K562 (cell line): Measurements from ENCODE around the gene GRIK1. TPM values are rescaled to one million over a fixed set of nuclear protein-coding genes. Genes with fewer than 3 reads are reported as not detected.

ENCODE experiments used
- ARID1B ChIP-seq: fragments of 450-650 bp; IDR thresholded peaks from 2 replicates; pipeline ENCODE4 v1.6.1; 2016; ENCODE audit warnings: antibody characterized with exemption, mild to moderate bottlenecking, inconsistent platforms
- BMI1 ChIP-seq: fragments of 150-350 bp; IDR thresholded peaks from 2 replicates; pipeline ENCODE4 v1.6.1; 2014; ENCODE audit warnings: low read length
- CBFA2T2 ChIP-seq: fragments of 450-650 bp; conservative IDR thresholded peaks from 2 replicates; pipeline ENCODE4 v1.6.1; 2017; ENCODE audit warnings: mild to moderate bottlenecking
- DPF2 ChIP-seq: fragments of 450-650 bp; IDR thresholded peaks from 2 replicates; pipeline ENCODE4 v1.6.1; 2016
- FOXJ2 ChIP-seq: fragments of 200-800 bp; sonication (Bioruptor generic); IDR thresholded peaks from 2 replicates; pipeline ENCODE4 v1.6.1; 2016; ENCODE audit warnings: missing genetic modification characterization, missing compliant biosample characterization
- MAFK ChIP-seq: IDR thresholded peaks from 2 replicates; pipeline ENCODE4 v1.6.1; 2011; ENCODE audit warnings: low read length, improper control_type of control experiment
- MYC ChIP-seq, 2 experiments: fragments of 250-450 bp in 1 of 2; sonication (Bioruptor Pico) in 1 of 2; IDR thresholded peaks; 2 replicates each; pipeline versions ENCODE4 v1.5.1 to v1.6.1; 2012 to 2021; ENCODE audit warnings: low read depth in 2 of 2, borderline replicate concordance in 1 of 2, improper control_type of control experiment in 1 of 2, low read length in 1 of 2, mild to moderate bottlenecking in 1 of 2, moderate library complexity in 1 of 2
- PHTF2 ChIP-seq: fragments of 250-450 bp; sonication (Bioruptor Pico); IDR thresholded peaks from 2 replicates; pipeline ENCODE4 v1.5.0; 2021; ENCODE audit warnings: mild to moderate bottlenecking
- POLR2AphosphoS2 ChIP-seq: IDR thresholded peaks from 2 replicates; pipeline ENCODE4 v1.6.1; 2012; ENCODE audit warnings: low read length, improper control_type of control experiment
- RBM15 ChIP-seq: fragments of 200-400 bp; formaldehyde crosslinking; IDR thresholded peaks from 2 replicates; pipeline ENCODE4 v1.6.1; 2018; ENCODE audit warnings: mild to moderate bottlenecking, low read length, moderate library complexity; ENCODE audit not compliant: insufficient read depth
- SMAD4 ChIP-seq: fragments of 250-450 bp; sonication (Bioruptor Pico); conservative IDR thresholded peaks from 2 replicates; pipeline ENCODE4 v1.8.0; 2021; ENCODE audit warnings: inconsistent platforms, mild to moderate bottlenecking, moderate library complexity
- SRF ChIP-seq, 2 experiments: fragments of 250-450, 450-650 bp in 1 of 2; sonication (Bioruptor Pico) in 1 of 2; sonication (generic) in 1 of 2; formaldehyde crosslinking; IDR thresholded peaks; 2 replicates each; pipeline versions ENCODE4 v1.5.0 to v1.5.1; 2020 to 2022; ENCODE audit warnings: mild to moderate bottlenecking in 1 of 2, missing genetic modification reagents in 1 of 2
- TCF7L2 ChIP-seq: fragments of 150-350 bp; IDR thresholded peaks from 2 replicates; pipeline ENCODE4 v1.6.1; 2016; ENCODE audit warnings: low read depth, mild to moderate bottlenecking, low read length, moderate library complexity
- ZNF79 ChIP-seq: fragments of 250-450 bp; sonication (Bioruptor Pico); IDR thresholded peaks from 2 replicates; pipeline ENCODE4 v1.4.0; 2020; ENCODE audit warnings: low read depth, mild to moderate bottlenecking, moderate library complexity
- polyA plus RNA-seq, 8 experiments: library from polyadenylated mRNA; depleted of rRNA in 4 of 8; stranded (reverse) in 5 of 8; unstranded in 3 of 8; fragments of >200 nt; fragmentation: Nextera tagmentation in 2 of 8; fragmentation: Illumina TruSeq in 1 of 8; extraction: Ambion mirVana in 2 of 8; extraction: Trizol in 1 of 8; gene quantifications; 2 replicates each; pipeline versions ENCODE4 v1.2.1 to v1.2.3, GENCODE V29; 2011 to 2014; ENCODE audit warnings: inconsistent platforms in 1 of 8, missing spikeins in 1 of 8
- total RNA-seq, 7 experiments: library from RNA; depleted of rRNA in 6 of 7; stranded (reverse); fragments of >200 nt in 6 of 7; fragmentation: Illumina TruSeq in 2 of 7; extraction: Trizol in 2 of 7; gene quantifications; 2 replicates each; pipeline versions ENCODE4 v1.2.1 to v1.2.3, GENCODE V29; 2011 to 2021; ENCODE audit warnings: low replicate concordance in 1 of 7
- TF ChIP-seq, protein P1 (sequence below): fragments of 450-650 bp; IDR thresholded peaks from 2 replicates; pipeline ENCODE4 v1.6.1; 2016
- TF ChIP-seq, protein P2 (sequence below): sonication (generic); formaldehyde crosslinking; IDR thresholded peaks from 2 replicates; pipeline ENCODE4 v1.8.1; 2023; ENCODE audit warnings: mild to moderate bottlenecking, missing genetic modification reagents
- TF ChIP-seq, protein P3 (sequence below), 2 experiments: fragments of 150-350 bp in 1 of 2; IDR thresholded peaks; 2 replicates each; pipeline ENCODE4 v1.6.1; 2012 to 2016; ENCODE audit warnings: low read depth in 2 of 2, low read length in 2 of 2, mild to moderate bottlenecking in 1 of 2, moderate library complexity in 1 of 2
- TF ChIP-seq, protein P4 (sequence below): sonication (generic); formaldehyde crosslinking; IDR thresholded peaks from 2 replicates; pipeline ENCODE4 v1.9.0; 2022; ENCODE audit warnings: mild to moderate bottlenecking, missing genetic modification reagents

The GRIK1 gene
- total and polyA plus RNA-seq, 9 of the 15 experiments (the other 6 are each of a cell fraction or from before 2014, with no cell fraction given): 0.17 to 2.8 (median 0.53) TPM

DNA sequence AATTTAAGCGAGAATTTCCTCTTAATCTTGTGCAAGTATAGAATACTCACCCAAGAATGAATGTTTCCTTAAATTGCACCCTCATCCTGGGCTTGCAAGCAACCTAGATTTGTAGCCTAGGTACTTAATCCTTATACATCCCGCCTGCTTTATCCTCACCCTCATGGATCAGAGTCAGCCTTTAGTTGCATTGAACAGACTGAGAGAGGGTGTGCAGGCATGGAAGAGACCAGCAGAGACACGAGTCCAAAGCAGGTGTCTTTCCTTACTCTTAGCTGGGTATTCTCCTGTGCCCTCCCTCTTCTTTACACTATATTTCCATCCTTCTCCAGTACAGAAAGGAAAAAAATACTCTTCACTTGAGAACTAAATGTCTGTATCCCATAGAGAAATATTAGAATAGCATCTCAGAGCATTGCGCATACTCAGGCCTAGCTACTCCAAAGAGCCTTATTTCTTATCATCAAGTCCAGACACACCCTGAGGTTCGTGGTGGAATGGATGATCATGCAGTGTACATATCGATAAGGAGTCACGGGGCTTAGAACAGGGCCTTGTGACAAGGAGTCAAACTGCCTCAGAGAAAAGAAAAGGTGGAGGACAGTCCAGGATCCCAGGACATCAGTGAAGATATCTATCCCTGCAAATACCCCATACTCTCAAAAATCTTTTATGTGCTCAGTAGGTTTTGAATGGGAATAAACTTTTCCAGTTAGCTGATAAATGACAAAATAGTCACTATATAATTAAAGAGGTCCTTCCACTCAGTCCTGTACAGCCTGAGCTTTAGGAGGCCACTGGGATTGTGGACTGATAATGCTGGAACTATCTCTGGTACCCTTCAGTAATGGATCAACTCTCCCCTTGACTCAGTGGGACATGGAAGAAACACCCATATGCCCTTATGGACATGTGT, 297.9 kb downstream of the GRIK1 start (continued):
- TF ChIP-seq, protein P1, sequence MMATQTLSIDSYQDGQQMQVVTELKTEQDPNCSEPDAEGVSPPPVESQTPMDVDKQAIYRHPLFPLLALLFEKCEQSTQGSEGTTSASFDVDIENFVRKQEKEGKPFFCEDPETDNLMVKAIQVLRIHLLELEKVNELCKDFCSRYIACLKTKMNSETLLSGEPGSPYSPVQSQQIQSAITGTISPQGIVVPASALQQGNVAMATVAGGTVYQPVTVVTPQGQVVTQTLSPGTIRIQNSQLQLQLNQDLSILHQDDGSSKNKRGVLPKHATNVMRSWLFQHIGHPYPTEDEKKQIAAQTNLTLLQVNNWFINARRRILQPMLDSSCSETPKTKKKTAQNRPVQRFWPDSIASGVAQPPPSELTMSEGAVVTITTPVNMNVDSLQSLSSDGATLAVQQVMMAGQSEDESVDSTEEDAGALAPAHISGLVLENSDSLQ: peak; percentile 70
- TF ChIP-seq ZNF79 (CRISPR knock-in tag) (no peak; the same call in 1 of the 2 replicates), RBM15 (no peak), POLR2AphosphoS2 (no peak), TCF7L2 (no peak), SMAD4 (peak; percentile 67), DPF2 (peak; percentile 99), PHTF2 (0 out of 2 replicates have a peak, but pooled peaks have one; percentile 58), SRF (CRISPR knock-in tag; IDR thresholded peaks at IDR 0.05) (no peak), FOXJ2 (tag) (peak; percentile 83), BMI1 (no peak), MYC (IDR thresholded peaks at IDR 0.05; ENCODE audit: low read depth, low read length) (peak; percentile 73), MYC (CRISPR knock-in tag; IDR thresholded peaks at IDR 0.05; ENCODE audit: borderline replicate concordance, low read depth) (no peak; the same call in 1 of the 2 replicates), ARID1B (peak; percentile 99), MAFK (peak; percentile 61), CBFA2T2 (no peak)
- TF ChIP-seq, protein P2, sequence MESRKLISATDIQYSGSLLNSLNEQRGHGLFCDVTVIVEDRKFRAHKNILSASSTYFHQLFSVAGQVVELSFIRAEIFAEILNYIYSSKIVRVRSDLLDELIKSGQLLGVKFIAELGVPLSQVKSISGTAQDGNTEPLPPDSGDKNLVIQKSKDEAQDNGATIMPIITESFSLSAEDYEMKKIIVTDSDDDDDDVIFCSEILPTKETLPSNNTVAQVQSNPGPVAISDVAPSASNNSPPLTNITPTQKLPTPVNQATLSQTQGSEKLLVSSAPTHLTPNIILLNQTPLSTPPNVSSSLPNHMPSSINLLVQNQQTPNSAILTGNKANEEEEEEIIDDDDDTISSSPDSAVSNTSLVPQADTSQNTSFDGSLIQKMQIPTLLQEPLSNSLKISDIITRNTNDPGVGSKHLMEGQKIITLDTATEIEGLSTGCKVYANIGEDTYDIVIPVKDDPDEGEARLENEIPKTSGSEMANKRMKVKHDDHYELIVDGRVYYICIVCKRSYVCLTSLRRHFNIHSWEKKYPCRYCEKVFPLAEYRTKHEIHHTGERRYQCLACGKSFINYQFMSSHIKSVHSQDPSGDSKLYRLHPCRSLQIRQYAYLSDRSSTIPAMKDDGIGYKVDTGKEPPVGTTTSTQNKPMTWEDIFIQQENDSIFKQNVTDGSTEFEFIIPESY (CRISPR knock-in tag): no peak
- TF ChIP-seq, protein P3, sequence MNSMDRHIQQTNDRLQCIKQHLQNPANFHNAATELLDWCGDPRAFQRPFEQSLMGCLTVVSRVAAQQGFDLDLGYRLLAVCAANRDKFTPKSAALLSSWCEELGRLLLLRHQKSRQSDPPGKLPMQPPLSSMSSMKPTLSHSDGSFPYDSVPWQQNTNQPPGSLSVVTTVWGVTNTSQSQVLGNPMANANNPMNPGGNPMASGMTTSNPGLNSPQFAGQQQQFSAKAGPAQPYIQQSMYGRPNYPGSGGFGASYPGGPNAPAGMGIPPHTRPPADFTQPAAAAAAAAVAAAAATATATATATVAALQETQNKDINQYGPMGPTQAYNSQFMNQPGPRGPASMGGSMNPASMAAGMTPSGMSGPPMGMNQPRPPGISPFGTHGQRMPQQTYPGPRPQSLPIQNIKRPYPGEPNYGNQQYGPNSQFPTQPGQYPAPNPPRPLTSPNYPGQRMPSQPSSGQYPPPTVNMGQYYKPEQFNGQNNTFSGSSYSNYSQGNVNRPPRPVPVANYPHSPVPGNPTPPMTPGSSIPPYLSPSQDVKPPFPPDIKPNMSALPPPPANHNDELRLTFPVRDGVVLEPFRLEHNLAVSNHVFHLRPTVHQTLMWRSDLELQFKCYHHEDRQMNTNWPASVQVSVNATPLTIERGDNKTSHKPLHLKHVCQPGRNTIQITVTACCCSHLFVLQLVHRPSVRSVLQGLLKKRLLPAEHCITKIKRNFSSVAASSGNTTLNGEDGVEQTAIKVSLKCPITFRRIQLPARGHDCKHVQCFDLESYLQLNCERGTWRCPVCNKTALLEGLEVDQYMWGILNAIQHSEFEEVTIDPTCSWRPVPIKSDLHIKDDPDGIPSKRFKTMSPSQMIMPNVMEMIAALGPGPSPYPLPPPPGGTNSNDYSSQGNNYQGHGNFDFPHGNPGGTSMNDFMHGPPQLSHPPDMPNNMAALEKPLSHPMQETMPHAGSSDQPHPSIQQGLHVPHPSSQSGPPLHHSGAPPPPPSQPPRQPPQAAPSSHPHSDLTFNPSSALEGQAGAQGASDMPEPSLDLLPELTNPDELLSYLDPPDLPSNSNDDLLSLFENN (IDR thresholded peaks at IDR 0.05; ENCODE audit: low read depth in 2 of 2, low read length in 2 of 2): peak in 1 of 2 experiments; percentile 98; a peak in 2 of 4 replicates
- TF ChIP-seq, protein P4, sequence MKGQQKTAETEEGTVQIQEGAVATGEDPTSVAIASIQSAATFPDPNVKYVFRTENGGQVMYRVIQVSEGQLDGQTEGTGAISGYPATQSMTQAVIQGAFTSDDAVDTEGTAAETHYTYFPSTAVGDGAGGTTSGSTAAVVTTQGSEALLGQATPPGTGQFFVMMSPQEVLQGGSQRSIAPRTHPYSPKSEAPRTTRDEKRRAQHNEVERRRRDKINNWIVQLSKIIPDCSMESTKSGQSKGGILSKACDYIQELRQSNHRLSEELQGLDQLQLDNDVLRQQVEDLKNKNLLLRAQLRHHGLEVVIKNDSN (CRISPR knock-in tag): peak; percentile 89
